IMR-90 (cell line): ENCODE results near the gene MRM2. TPM values are rescaled to one million over a fixed set of nuclear protein-coding genes. Genes with fewer than 3 reads are reported as not detected.

Experiments used
- ATAC-seq: fragments of 200-7000 bp; cut with Tn5 transposase; 2 replicates; pipeline ENCODE4 v1.9.1; 2020; ENCODE audit warnings: low read depth, mild to moderate bottlenecking, moderate library complexity
- BruUV-seq: library from RNA; stranded (reverse); fragments of 400-500 nt; replicated peaks from 2 replicates; lab custom pipeline; 2021; lab: Mats Ljungman, UMichigan
- CTCF ChIA-PET: fragments of 300-600 bp; formaldehyde crosslinking; extraction: SDS; loops from one replicate; lab custom pipeline; 2021; ENCODE audit warnings: antibody characterized with exemption; lab: Yijun Ruan, JAX
- POLR2A ChIA-PET: fragments of 300-600 bp; sonication (Branson Sonifier 250); formaldehyde crosslinking; loops from one replicate; lab custom pipeline; 2022; ENCODE audit warnings: antibody characterized with exemption; ENCODE audit not compliant: unreplicated experiment; lab: Charles Lee
- DNase-seq: peaks from one replicate; pipeline ENCODE4 v3.0.0; 2013
- H2AFZ ChIP-seq: replicated peaks from 2 replicates; pipeline ENCODE3; 2013; ENCODE audit warnings: low read length, mild to moderate bottlenecking; ENCODE audit not compliant: poor library complexity
- H2AK5ac ChIP-seq: 2 replicates; pipeline ENCODE4 v1.6.1; 2013; ENCODE audit warnings: low read depth, low read length, inconsistent platforms
- H2AK9ac ChIP-seq: replicated peaks from 2 replicates; pipeline ENCODE3; 2013; ENCODE audit warnings: mild to moderate bottlenecking, low read depth, low read length, moderate library complexity; ENCODE audit not compliant: poor library complexity
- H2BK120ac ChIP-seq: 2 replicates; pipeline ENCODE4 v1.6.1; 2013; ENCODE audit warnings: low read depth, low read length, inconsistent platforms
- H2BK15ac ChIP-seq: 3 replicates; pipeline ENCODE4 v1.6.1; 2013; ENCODE audit warnings: low read depth, low read length, inconsistent platforms
- H2BK20ac ChIP-seq: 2 replicates; pipeline ENCODE4 v1.6.1; 2013; ENCODE audit warnings: low read depth, mild to moderate bottlenecking, inconsistent platforms, low read length, moderate library complexity
- H2BK5ac ChIP-seq: 2 replicates; pipeline ENCODE4 v1.6.1; 2013; ENCODE audit warnings: mild to moderate bottlenecking, low read depth, low read length, inconsistent platforms; ENCODE audit not compliant: poor library complexity, severe bottlenecking
- H3K14ac ChIP-seq: replicated peaks from 2 replicates; pipeline ENCODE4 v1.6.1; 2013; ENCODE audit warnings: low read depth, low read length, inconsistent platforms
- H3K18ac ChIP-seq: 2 replicates; pipeline ENCODE4 v1.6.1; 2013; ENCODE audit warnings: low read depth, low read length, control low read depth
- H3K23ac ChIP-seq: 2 replicates; pipeline ENCODE4 v1.6.1; 2013; ENCODE audit warnings: low read depth, low read length, inconsistent platforms
- H3K27ac ChIP-seq: 2 replicates; pipeline ENCODE4 v1.5.1; 2013; ENCODE audit warnings: mild to moderate bottlenecking, control low read depth, low read length; ENCODE audit not compliant: insufficient read depth
- H3K27me3 ChIP-seq: 2 replicates; pipeline ENCODE4 v1.6.1; 2013; ENCODE audit warnings: low read length; ENCODE audit not compliant: control insufficient read depth, insufficient read depth
- H3K36me3 ChIP-seq: 2 replicates; pipeline ENCODE4 v1.6.1; 2013; ENCODE audit warnings: low read length, mixed read lengths; ENCODE audit not compliant: control insufficient read depth, insufficient read depth
- H3K4ac ChIP-seq: 2 replicates; pipeline ENCODE4 v1.6.1; 2013; ENCODE audit warnings: low read depth, low read length, inconsistent platforms
- H3K4me1 ChIP-seq: 2 replicates; pipeline ENCODE4 v1.6.1; 2013; ENCODE audit warnings: low read length, mixed read lengths; ENCODE audit not compliant: control insufficient read depth, insufficient read depth
- H3K4me2 ChIP-seq: 2 replicates; pipeline ENCODE4 v1.6.1; 2013; ENCODE audit warnings: low read depth, mild to moderate bottlenecking, control low read depth, low read length, moderate library complexity
- H3K4me3 ChIP-seq: 2 replicates; pipeline ENCODE4 v1.5.1; 2013; ENCODE audit warnings: low read depth, mild to moderate bottlenecking, control low read depth, low read length, moderate library complexity; ENCODE audit not compliant: insufficient read depth
- H3K56ac ChIP-seq: 2 replicates; pipeline ENCODE4 v1.6.1; 2013; ENCODE audit warnings: low read length, inconsistent platforms; ENCODE audit not compliant: insufficient read depth; ENCODE audit errors: extremely low read depth
- H3K79me1 ChIP-seq, 2 experiments: 2 replicates each; pipeline ENCODE4 v1.6.1; 2013; ENCODE audit warnings: low read length in 2 of 2, inconsistent platforms in 1 of 2, low read depth in 1 of 2
- H3K9ac ChIP-seq: 2 replicates; pipeline ENCODE4 v1.6.1; 2013; ENCODE audit warnings: low read depth, low read length, control low read depth
- H3K9me1 ChIP-seq: 2 replicates; pipeline ENCODE4 v1.6.1; 2013; ENCODE audit warnings: low read length, inconsistent platforms; ENCODE audit not compliant: insufficient read depth
- H3K9me3 ChIP-seq: 2 replicates; pipeline ENCODE4 v1.6.1; 2013; ENCODE audit warnings: low read length; ENCODE audit not compliant: control insufficient read depth, insufficient read depth
- H4K20me1 ChIP-seq: 2 replicates; pipeline ENCODE4 v1.6.1; 2013; ENCODE audit warnings: low read length, inconsistent platforms; ENCODE audit not compliant: insufficient read depth
- H4K5ac ChIP-seq: 2 replicates; pipeline ENCODE4 v1.6.1; 2013; ENCODE audit warnings: mild to moderate bottlenecking, low read depth, low read length, control low read depth
- H4K8ac ChIP-seq, 2 experiments: 2 replicates each; pipeline ENCODE4 v1.6.1; 2013; ENCODE audit warnings: low read depth in 2 of 2, low read length in 2 of 2, control low read depth in 1 of 2, inconsistent platforms in 1 of 2
- H4K91ac ChIP-seq: 2 replicates; pipeline ENCODE4 v1.6.1; 2013; ENCODE audit warnings: low read depth, low read length, inconsistent platforms; ENCODE audit not compliant: insufficient read depth
- BHLHE40 ChIP-seq: fragments of 150-350 bp; IDR thresholded peaks from 2 replicates; pipeline ENCODE4 v1.6.1; 2016; ENCODE audit warnings: mild to moderate bottlenecking, low read depth, low read length
- CEBPB ChIP-seq: IDR thresholded peaks from 2 replicates; pipeline ENCODE4 v1.6.1; 2012; ENCODE audit warnings: low read depth, low read length, improper control_type of control experiment
- CHD1 ChIP-seq: IDR thresholded peaks from 2 replicates; pipeline ENCODE4 v1.6.1; 2012; ENCODE audit warnings: low read depth, low read length, improper control_type of control experiment
- CTCF ChIP-seq: conservative IDR thresholded peaks from 2 replicates; pipeline ENCODE4 v1.5.1; 2012; ENCODE audit warnings: mild to moderate bottlenecking, low read depth, low read length, improper control_type of control experiment
- ELK1 ChIP-seq: fragments of 150-350 bp; IDR thresholded peaks from 2 replicates; pipeline ENCODE4 v1.6.1; 2016; ENCODE audit warnings: low read depth, mild to moderate bottlenecking, low read length, moderate library complexity, borderline replicate concordance
- FOS ChIP-seq: fragments of 150-350 bp; IDR thresholded peaks from 2 replicates; pipeline ENCODE4 v1.6.1; 2016; ENCODE audit warnings: low read depth, low read length
- MAZ ChIP-seq: IDR thresholded peaks from 2 replicates; pipeline ENCODE4 v1.6.1; 2012; ENCODE audit warnings: low read depth, mild to moderate bottlenecking, low read length, improper control_type of control experiment, moderate library complexity, borderline replicate concordance
- MXI1 ChIP-seq: IDR thresholded peaks from 2 replicates; pipeline ENCODE4 v1.6.1; 2012; ENCODE audit warnings: low read depth, mild to moderate bottlenecking, low read length, moderate library complexity, borderline replicate concordance
- NFE2L2 ChIP-seq: fragments of 150-350 bp; IDR thresholded peaks from 2 replicates; pipeline ENCODE4 v1.6.1; 2016; ENCODE audit warnings: low read depth, mild to moderate bottlenecking, low read length
- POLR2A ChIP-seq: IDR thresholded peaks from 2 replicates; pipeline ENCODE4 v1.6.1; 2012; ENCODE audit warnings: mild to moderate bottlenecking, low read depth, low read length
- RAD21 ChIP-seq: IDR thresholded peaks from 2 replicates; pipeline ENCODE4 v1.6.1; 2012; ENCODE audit warnings: low read length, improper control_type of control experiment
- RCOR1 ChIP-seq: IDR thresholded peaks from 2 replicates; pipeline ENCODE4 v1.6.1; 2012; ENCODE audit warnings: mild to moderate bottlenecking, low read length, improper control_type of control experiment; ENCODE audit not compliant: insufficient replicate concordance
- RFX5 ChIP-seq: IDR thresholded peaks from 2 replicates; pipeline ENCODE4 v1.8.0; 2012; ENCODE audit warnings: low read depth, mild to moderate bottlenecking, low read length, moderate library complexity
- SMC3 ChIP-seq: fragments of 150-350 bp; IDR thresholded peaks from 2 replicates; pipeline ENCODE4 v1.6.1; 2016; ENCODE audit warnings: low read depth, mild to moderate bottlenecking, antibody characterized with exemption, low read length, moderate library complexity
- USF2 ChIP-seq: fragments of 150-350 bp; IDR thresholded peaks from 2 replicates; pipeline ENCODE4 v1.6.1; 2017; ENCODE audit warnings: mild to moderate bottlenecking, antibody characterized with exemption, low read length, low read depth
- WGBS, 2 experiments: methylation state at CpG; one replicate each; pipeline versions ENCODE4 v1.1.5 to v1.1.7; 2013; ENCODE audit warnings: missing lambda C conversion rate in 2 of 2; ENCODE audit not compliant: insufficient read length in 1 of 2; ENCODE audit errors: extremely low coverage in 2 of 2; 5-methylcytosine and 5-hydroxymethylcytosine counted together
- dilution Hi-C: fragments of 300-500 bp; cut with HindIII; formaldehyde crosslinking; loops from one replicate; pipeline ENCODE4 v1.14.3; 2018; ENCODE audit warnings: low sequenced_read_pairs; ENCODE audit not compliant: unreplicated experiment
- in situ Hi-C: fragments of 300-500 bp; cut with MboI; formaldehyde crosslinking; loops from 3 replicates; pipeline ENCODE4 v1.14.3; 2019; ENCODE audit warnings: low sequenced_read_pairs, inconsistent platforms, mixed read lengths
- intact Hi-C: fragments of 100-400 bp; cut with micrococcal nuclease; formaldehyde crosslinking; loops from 2 replicates; pipeline ENCODE4 v1.10.0; 2022
- polyA plus RNA-seq, 3 experiments: library from polyadenylated mRNA; depleted of rRNA; stranded (reverse); fragments of >200 nt; gene quantifications; 2 replicates each; pipeline ENCODE4 v1.2.3, GENCODE V29; 2012; ENCODE audit warnings: low replicate concordance in 1 of 3
- total RNA-seq: library from RNA; depleted of rRNA; stranded (reverse); fragments of >200 nt; gene quantifications from 2 replicates; pipeline ENCODE4 v1.2.3, GENCODE V29; 2012

The MRM2 gene
- total and polyA plus RNA-seq, 2 of the 4 experiments (the other 2 are of a cell fraction), result 19.1 to 23.8 TPM

- no peak overlapping the region for H3K4me3 ChIP-seq
- dilution Hi-C loops, result no loop called here
- CTCF ChIA-PET, result interaction anchor here (0.6 to 1.1 kb wide), 5 partner anchors 8 to 87 kb away, joined by 3 to 4 read pairs (median 3); no protein-coding TSS in a partner anchor
- no peak overlapping the region for H4K8ac ChIP-seq
- no TSS peak for BruUV-seq
- WGBS, 2 experiments, result 90% methylated on average over 2 of the region's 13 CpGs; no CpG with 5 or more reads in 1 of the 2 experiments
- peaks cover 22% of the 10 kb centered on the region for H3K36me3 ChIP-seq
- H4K5ac ChIP-seq, result no peak overlapping the region
- no peaks in the 10 kb centered on the region for H4K20me1 ChIP-seq
- H3K4me2 ChIP-seq, result no peak overlapping the region
- H2BK15ac ChIP-seq, result no peak overlapping the region
- no peaks in the 10 kb centered on the region for H3K9me1 ChIP-seq
- no peak overlapping the region for H2AFZ ChIP-seq
- H3K4ac ChIP-seq, result no peak overlapping the region
- no peaks in the 10 kb centered on the region for H3K9me3 ChIP-seq
- in situ Hi-C loops, result no loop called here
- H2BK120ac ChIP-seq, result no peak overlapping the region
- no peak overlapping the region for H2BK20ac ChIP-seq
- H3K14ac ChIP-seq, result no peak overlapping the region
- DNase-seq (no peak), ATAC-seq (no peak)
- intact Hi-C loops, result no loop called here
- H3K18ac ChIP-seq, result no peak overlapping the region
- H3K4me1 ChIP-seq, result no peaks in the 10 kb centered on the region
- H2BK5ac ChIP-seq, result no peak overlapping the region
- H3K23ac ChIP-seq, result no peak overlapping the region
- H3K27me3 ChIP-seq, result no peaks in the 10 kb centered on the region
- H3K79me1 ChIP-seq, result peaks cover 6 to 23% of the 10 kb centered on the region in 2 experiments; a peak in 3 of 4 replicates
- H4K91ac ChIP-seq, result no peak overlapping the region
- H2AK5ac ChIP-seq, result no peak overlapping the region
- no peak overlapping the region for H2AK9ac ChIP-seq
- H3K56ac ChIP-seq, result no peak overlapping the region
- H3K9ac ChIP-seq, result no peak overlapping the region
- no peak overlapping the region for H3K27ac ChIP-seq
- POLR2A ChIA-PET, result no interaction called here
- no peak for TF ChIP-seq RAD21
- TF ChIP-seq CHD1, result no peak
- no peak for TF ChIP-seq ELK1
- no peak for TF ChIP-seq CTCF
- no peak for TF ChIP-seq POLR2A
- no peak for TF ChIP-seq FOS
- TF ChIP-seq MXI1, result no peak
- TF ChIP-seq USF2, result no peak
- no peak for TF ChIP-seq MAZ
- TF ChIP-seq RCOR1, result no peak
- TF ChIP-seq NFE2L2, result no peak
- TF ChIP-seq SMC3, result no peak
- no peak for TF ChIP-seq CEBPB
- TF ChIP-seq BHLHE40, result no peak
- no peak for TF ChIP-seq RFX5
Measured at GRCh38 chr7:2195400-2196246, 46.4 kb downstream of the MRM2 start.
